Stomach (tissue), 4 donors: ENCODE results near the gene DLG5.

Source experiments
- POLR2AphosphoS5 ChIP-seq, 3 donors: sonication (generic); formaldehyde crosslinking; IDR thresholded peaks; one replicate each; pipeline ENCODE4 v1.6.1; 2016; ENCODE audit warnings: antibody characterized with exemption in 3 of 3
- TF ChIP-seq, protein P1 (sequence below), 7 experiments: fragments of 450-650 bp in 4 of 7; fragments of 200-600 bp in 3 of 7; sonication (generic) in 3 of 7; IDR thresholded peaks; one replicate each; pipeline ENCODE4 v1.5.1; 2016 to 2019; ENCODE audit warnings: antibody characterized with exemption in 7 of 7, control low read depth in 2 of 7, mild to moderate bottlenecking in 1 of 7

DNA sequence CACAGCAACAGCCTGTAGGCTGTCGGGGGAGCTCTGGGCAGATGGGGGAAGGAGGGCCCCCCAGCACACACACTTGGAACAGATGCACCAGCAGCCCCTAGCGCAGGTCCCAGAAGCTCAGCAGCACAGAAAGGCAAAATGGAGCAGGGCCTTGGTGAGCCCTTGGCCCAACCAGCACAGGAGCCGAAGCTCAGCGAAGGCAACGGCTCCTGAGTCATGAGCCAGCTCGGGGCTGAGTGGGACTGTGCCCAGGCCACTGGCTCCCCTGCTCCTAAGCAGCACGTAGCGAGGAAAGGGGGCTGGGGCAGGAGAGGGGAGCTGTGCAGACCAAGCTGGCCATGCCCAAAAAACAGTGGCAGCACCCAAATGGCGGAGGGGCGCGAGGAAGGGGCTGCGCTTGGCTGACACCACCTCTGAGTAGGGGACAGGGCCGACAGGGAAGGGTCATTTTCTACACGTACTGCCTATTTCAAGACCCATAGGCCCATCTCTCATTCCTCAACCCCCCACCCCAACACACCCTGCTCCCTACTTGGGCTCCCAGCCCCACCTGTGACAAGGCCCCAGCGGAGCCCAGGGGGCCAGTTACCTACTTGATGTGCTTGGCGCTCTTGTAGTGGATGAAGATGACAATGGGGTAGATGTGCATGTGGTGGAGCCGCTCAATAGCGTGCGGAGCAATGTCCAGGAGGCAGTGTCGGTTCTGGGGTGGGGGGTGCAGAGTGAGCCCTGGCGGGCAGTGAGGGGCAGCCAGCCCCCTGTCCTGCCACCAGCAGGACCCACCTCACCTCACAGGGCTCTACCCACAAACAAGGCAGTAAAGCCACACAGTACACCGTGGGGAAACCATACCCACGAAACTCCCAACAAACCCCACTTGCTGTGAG, 132.1 kb downstream of the DLG5 start:
- TF ChIP-seq, protein P1, sequence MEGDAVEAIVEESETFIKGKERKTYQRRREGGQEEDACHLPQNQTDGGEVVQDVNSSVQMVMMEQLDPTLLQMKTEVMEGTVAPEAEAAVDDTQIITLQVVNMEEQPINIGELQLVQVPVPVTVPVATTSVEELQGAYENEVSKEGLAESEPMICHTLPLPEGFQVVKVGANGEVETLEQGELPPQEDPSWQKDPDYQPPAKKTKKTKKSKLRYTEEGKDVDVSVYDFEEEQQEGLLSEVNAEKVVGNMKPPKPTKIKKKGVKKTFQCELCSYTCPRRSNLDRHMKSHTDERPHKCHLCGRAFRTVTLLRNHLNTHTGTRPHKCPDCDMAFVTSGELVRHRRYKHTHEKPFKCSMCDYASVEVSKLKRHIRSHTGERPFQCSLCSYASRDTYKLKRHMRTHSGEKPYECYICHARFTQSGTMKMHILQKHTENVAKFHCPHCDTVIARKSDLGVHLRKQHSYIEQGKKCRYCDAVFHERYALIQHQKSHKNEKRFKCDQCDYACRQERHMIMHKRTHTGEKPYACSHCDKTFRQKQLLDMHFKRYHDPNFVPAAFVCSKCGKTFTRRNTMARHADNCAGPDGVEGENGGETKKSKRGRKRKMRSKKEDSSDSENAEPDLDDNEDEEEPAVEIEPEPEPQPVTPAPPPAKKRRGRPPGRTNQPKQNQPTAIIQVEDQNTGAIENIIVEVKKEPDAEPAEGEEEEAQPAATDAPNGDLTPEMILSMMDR (IDR thresholded peaks at IDR 0.05), result no peak
- TF ChIP-seq POLR2AphosphoS5 (IDR thresholded peaks at IDR 0.05), result no peak
